Measurements from ENCODE around the gene S1PR1.
"Not testable (repeated sequence)": the region's sequence is repeated elsewhere in the genome, so short reads cannot be mapped to it uniquely, and the experiment has no call there.

S1PR1 gene

GRCh38 chr1:101207271-101207670 is 29.5 kb upstream of the S1PR1 start:
- H3K27ac Mint-ChIP-seq; H3K27me3 Mint-ChIP-seq; H3K36me3 Mint-ChIP-seq (ENCODE audit: low read depth); H3K4me3 Mint-ChIP-seq; H3K9me3 Mint-ChIP-seq: not testable (repeated sequence)
- H3K4me1 Mint-ChIP-seq (ENCODE audit: low read depth): peaks cover 13% of the 10 kb centered on the region

DNA sequence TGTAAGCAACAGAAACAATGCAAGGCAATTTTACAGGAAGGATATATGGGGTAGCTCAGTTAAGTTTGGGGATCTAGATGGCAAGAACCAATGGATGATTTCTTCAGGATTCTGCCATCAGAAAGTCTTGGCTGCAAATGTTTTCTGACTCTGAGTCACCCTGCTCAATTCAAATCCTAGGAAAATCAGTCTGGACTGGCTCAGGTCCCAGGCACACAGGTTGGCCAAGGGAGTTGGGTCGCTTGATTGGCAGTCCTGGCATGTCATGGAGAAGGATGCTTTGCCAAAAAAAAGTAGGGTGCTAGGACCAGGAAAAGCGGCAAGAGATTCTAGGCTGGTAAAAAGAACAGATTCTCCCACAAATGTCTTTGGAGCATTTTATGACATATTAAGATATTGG is 28.9 kb upstream of the S1PR1 start:
- Mint-ChIP-seq H3K9me3 (peaks cover 3% of the 10 kb centered on the region), H3K36me3 (ENCODE audit: low read depth) (no peaks in the 10 kb centered on the region), H3K27ac (no peak overlapping the region), H3K4me1 (ENCODE audit: low read depth) (peaks cover 13% of the 10 kb centered on the region), H3K27me3 (no peaks in the 10 kb centered on the region), H3K4me3 (no peak overlapping the region)

DNA sequence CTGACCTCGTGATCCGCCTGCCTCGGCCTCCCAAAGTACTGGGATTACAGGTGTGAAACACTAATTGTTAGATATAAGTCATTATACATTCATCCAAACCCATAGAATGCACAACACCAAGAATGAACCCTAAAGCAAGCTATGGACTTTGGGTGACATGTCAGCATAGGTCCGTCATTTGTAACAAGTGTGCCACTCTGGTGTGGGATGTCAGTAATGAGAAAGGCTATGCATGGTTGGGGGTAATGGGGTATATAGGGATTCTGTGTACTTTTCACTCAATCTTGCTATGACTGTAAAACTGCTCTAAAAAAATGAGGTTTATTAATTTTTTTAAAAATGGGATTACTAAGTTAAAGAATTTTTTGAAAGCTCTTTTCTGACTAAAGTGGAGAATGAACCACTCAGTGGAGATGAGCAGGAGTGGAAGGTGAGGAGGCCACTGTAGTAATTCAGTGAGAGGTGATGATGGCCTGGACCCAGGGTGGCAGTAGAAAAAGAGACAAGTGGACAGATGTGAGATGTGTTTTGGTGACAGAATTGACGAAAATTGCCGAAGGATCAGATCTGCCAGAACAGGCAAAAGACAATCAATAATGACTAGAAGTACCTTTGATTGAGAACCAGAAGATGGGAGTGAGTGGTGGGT is 21.3 kb upstream of the S1PR1 start:
- Mint-ChIP-seq H3K4me3 (no peak overlapping the region), H3K36me3 (ENCODE audit: low read depth) (peaks cover 3% of the 10 kb centered on the region), H3K4me1 (ENCODE audit: low read depth) (peaks cover 13% of the 10 kb centered on the region), H3K9me3 (peaks cover 3% of the 10 kb centered on the region), H3K27ac (no peak overlapping the region), H3K27me3 (no peaks in the 10 kb centered on the region)

GRCh38 chr1:101216623-101217022 is 20.2 kb upstream of the S1PR1 start:
- Mint-ChIP-seq H3K27me3 (no peaks in the 10 kb centered on the region), H3K4me1 (ENCODE audit: low read depth) (peaks cover 22% of the 10 kb centered on the region), H3K9me3 (no peaks in the 10 kb centered on the region), H3K4me3 (no peak overlapping the region), H3K36me3 (ENCODE audit: low read depth) (peaks cover 3% of the 10 kb centered on the region), H3K27ac (no peak overlapping the region)

DNA sequence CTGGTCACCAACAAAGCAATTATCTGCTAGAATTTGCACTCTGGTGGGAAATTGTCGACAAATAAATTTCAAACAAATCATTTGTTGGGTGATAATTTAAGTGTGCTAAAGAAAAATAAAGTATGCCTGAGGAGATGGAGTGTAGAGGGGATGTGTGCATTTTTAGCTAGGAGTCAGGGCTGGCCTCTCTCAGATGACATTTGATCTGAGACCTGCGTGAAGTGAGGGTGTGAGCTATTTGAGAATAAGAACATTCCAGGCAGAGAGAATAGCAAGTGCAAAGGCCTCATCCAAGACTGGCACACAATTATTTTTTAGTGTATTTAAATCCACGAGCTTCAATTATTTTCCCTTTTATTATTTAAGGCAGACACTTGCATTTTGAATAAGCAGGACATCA is 19.7 kb upstream of the S1PR1 start:
- Mint-ChIP-seq H3K9me3 (no peaks in the 10 kb centered on the region), H3K4me3 (no peak overlapping the region), H3K36me3 (ENCODE audit: low read depth) (peaks cover 3% of the 10 kb centered on the region), H3K27me3 (no peaks in the 10 kb centered on the region), H3K4me1 (ENCODE audit: low read depth) (peaks cover 27% of the 10 kb centered on the region), H3K27ac (no peak overlapping the region)

DNA sequence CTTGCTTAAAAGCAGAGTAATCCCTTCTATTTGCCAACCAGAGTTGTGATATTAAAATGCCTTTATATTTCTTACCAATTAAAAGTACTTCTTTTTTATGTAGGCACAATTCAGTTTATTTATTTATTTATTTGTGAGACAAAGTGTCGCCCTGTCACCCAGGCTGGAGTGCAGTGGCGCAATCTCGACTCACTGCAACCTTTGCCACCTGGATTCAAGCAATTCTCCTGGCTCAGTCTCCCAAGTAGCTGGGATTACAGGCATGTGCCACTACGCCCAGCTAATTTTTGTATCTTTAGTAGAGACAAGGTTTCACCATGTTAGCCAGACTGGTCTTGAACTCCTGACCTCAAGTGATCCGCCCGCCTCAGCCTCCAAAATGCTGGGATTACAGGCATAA is 17.9 kb upstream of the S1PR1 start:
- H3K36me3 Mint-ChIP-seq (ENCODE audit: low read depth); H3K27ac Mint-ChIP-seq; H3K4me3 Mint-ChIP-seq; H3K27me3 Mint-ChIP-seq; H3K9me3 Mint-ChIP-seq: not testable (repeated sequence)
- peaks cover 33% of the 10 kb centered on the region for H3K4me1 Mint-ChIP-seq (ENCODE audit: low read depth)

- H3K9me3 Mint-ChIP-seq: no peaks in the 10 kb centered on the region
- no peak overlapping the region for H3K27ac Mint-ChIP-seq
- no peaks in the 10 kb centered on the region for H3K36me3 Mint-ChIP-seq (ENCODE audit: low read depth)
- H3K4me3 Mint-ChIP-seq: no peak overlapping the region
- H3K27me3 Mint-ChIP-seq: no peaks in the 10 kb centered on the region
- peaks cover 29% of the 10 kb centered on the region for H3K4me1 Mint-ChIP-seq (ENCODE audit: low read depth)
Observed at GRCh38 chr1:101219924-101220870, 16.6 kb upstream of the S1PR1 start.

DNA sequence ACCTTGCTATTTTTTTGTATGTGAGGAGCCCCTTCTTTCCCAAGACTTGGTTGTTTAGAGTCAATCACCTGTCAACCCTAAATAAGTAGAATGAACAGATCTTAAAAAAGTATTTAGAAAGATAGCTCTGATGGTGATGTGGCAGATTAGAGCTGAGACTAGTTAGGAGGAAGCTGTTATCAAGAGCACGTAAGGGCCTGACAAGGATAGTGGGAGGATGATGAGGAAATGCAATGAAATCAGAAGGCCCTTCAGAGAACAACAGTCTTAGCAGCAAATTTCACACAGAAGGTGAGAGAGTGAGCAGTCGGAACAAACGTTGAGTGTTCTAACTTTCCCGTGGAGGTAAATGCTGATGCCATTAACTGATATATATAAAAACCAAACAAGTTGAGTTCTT is 15.9 kb upstream of the S1PR1 start:
- Mint-ChIP-seq H3K27ac (no peak overlapping the region), H3K27me3 (no peaks in the 10 kb centered on the region), H3K4me1 (ENCODE audit: low read depth) (peaks cover 25% of the 10 kb centered on the region), H3K4me3 (no peak overlapping the region), H3K9me3 (no peaks in the 10 kb centered on the region), H3K36me3 (ENCODE audit: low read depth) (no peaks in the 10 kb centered on the region)

DNA sequence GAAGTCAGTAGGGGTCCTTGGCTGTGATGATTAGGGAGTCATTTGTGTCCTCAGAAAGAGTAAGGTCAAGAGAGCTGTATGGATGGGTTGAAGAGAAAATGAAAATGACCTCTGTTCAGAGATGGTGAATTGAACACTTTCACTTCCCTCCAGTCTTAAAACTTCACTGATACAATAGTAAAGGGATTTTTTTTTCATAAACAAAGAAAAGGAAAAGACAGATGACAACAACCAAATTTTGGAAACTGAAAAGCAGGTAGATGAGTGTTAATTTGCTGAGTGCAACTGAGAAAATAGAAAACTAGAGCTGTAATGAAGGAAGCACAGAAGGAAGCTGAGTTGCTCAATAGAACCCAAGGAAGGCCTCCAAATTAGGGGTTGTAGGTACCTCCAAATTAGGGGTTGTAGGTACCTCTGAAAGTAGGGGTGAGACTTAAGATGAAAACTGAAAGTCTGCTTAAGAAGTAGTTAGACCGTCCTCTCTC is 14.8 kb upstream of the S1PR1 start:
- Mint-ChIP-seq H3K27me3 (no peaks in the 10 kb centered on the region), H3K4me1 (ENCODE audit: low read depth) (peaks cover 23% of the 10 kb centered on the region), H3K36me3 (ENCODE audit: low read depth) (no peaks in the 10 kb centered on the region), H3K4me3 (peak overlapping the region; percentile 40), H3K27ac (peak overlapping the region; percentile 77), H3K9me3 (no peaks in the 10 kb centered on the region)

- Mint-ChIP-seq H3K36me3 (ENCODE audit: low read depth) (peaks cover 7% of the 10 kb centered on the region), H3K27me3 (no peaks in the 10 kb centered on the region), H3K4me3 (no peak overlapping the region), H3K9me3 (no peaks in the 10 kb centered on the region), H3K27ac (peak overlapping the region; percentile 57), H3K4me1 (ENCODE audit: low read depth) (peaks cover 24% of the 10 kb centered on the region)
Observed at GRCh38 chr1:101227837-101228236, 9.0 kb upstream of the S1PR1 start.

DNA sequence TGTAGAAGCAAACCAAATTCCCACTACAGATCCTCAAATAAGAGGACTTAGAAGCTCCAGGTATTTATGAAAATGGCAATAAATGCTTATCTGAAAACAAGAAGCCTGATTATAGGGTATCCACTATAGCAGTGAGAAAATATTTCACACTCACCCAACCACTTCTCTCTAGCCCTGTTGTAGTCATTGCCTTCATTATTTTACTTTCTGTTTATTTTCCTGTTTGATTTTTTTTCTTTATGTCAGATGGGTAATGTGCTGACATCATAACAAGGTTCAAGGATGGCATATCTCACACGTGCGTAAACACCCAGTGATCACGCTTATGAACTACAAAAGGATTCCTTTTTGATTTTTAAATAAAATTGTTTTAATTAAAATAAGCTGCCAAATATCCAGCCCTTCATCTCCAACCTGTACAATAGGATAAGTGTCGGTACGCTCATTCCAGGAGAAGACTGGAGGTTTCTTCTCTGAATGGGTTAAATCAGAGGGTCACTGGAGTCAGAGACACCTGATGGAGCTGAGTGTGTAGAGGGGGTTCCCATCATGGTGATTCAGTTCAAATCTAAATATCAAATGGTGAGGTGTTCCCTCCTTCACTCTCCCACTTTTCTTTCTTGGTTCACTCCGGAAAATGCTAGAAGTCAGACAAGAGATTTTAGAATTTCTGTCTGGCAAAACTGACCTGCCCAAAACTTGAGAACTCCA is 8.2 kb upstream of the S1PR1 start:
- no peak overlapping the region for H3K27ac Mint-ChIP-seq
- H3K36me3 Mint-ChIP-seq (ENCODE audit: low read depth): peaks cover 7% of the 10 kb centered on the region
- no peaks in the 10 kb centered on the region for H3K27me3 Mint-ChIP-seq
- H3K4me3 Mint-ChIP-seq: no peak overlapping the region
- peaks cover 32% of the 10 kb centered on the region for H3K4me1 Mint-ChIP-seq (ENCODE audit: low read depth)
- no peaks in the 10 kb centered on the region for H3K9me3 Mint-ChIP-seq

- H3K9me3 Mint-ChIP-seq: not testable (repeated sequence)
- peaks cover 51% of the 10 kb centered on the region for H3K4me1 Mint-ChIP-seq (ENCODE audit: low read depth)
Observed at GRCh38 chr1:101232182-101232581, 4.6 kb upstream of the S1PR1 start.

GRCh38 chr1:101233495-101233894 is 3.3 kb upstream of the S1PR1 start:
- Mint-ChIP-seq H3K36me3 (ENCODE audit: low read depth) (peaks cover 20% of the 10 kb centered on the region), H3K27ac (no peak overlapping the region), H3K4me1 (ENCODE audit: low read depth) (peaks cover 40% of the 10 kb centered on the region), H3K4me3 (peak overlapping the region; percentile 18), H3K27me3 (no peaks in the 10 kb centered on the region), H3K9me3 (no peaks in the 10 kb centered on the region)

More at GRCh38 chr1:101232182-101232581, 4.6 kb upstream of the S1PR1 start:
- not testable (repeated sequence) for H3K27me3 Mint-ChIP-seq, H3K4me3 Mint-ChIP-seq
- H3K27ac Mint-ChIP-seq: peak overlapping the region; percentile 51
- peaks cover 16% of the 10 kb centered on the region for H3K36me3 Mint-ChIP-seq (ENCODE audit: low read depth)

DNA sequence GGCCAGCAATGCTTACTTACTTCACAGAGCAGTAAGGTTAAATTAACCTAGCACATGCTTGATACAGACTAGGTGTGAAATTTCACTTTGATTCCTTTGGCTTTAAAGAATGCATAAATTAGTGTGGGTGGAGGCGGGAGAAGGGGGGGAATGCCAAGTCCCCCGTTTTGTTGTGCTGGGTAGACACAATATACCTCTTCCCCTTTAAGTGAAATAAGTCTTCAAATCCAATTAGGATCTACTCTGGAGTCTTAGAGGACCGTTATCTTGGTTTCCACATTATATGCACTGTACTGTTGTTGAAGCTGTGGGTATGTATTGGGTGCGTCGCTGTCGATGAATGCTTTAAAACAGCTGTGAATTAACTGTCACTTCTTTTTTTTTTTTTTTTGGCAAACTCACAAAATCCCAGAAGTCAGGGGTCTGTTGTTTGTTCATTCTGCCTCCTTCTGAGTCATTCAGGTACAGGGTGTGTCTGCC is 1.6 kb upstream of the S1PR1 start:
- Mint-ChIP-seq H3K4me1 (ENCODE audit: low read depth) (peaks cover 46% of the 10 kb centered on the region), H3K27me3 (no peaks in the 10 kb centered on the region), H3K4me3 (peak overlapping the region; percentile 94), H3K27ac (peak overlapping the region; percentile 95), H3K36me3 (ENCODE audit: low read depth) (peaks cover 38% of the 10 kb centered on the region), H3K9me3 (no peaks in the 10 kb centered on the region)

Measured in stimulated activated naive CD8-positive, alpha-beta T cell treated with anti-CD3 and anti-CD28 coated beads, Interleukin-15, Interleukin-2, amounts not matched to agents 100 ng/mL and 50 ng/mL, for 24 hours (primary cell).